ENCODE measurements around the gene SPG11.

The SPG11 gene

GRCh38 chr15:44580105-44580504 lies 83.4 kb downstream of the SPG11 start:
- POLR2A ChIA-PET, result no interaction called here

GRCh38 chr15:44574734-44575133 lies 88.7 kb downstream of the SPG11 start:
- POLR2A ChIA-PET, result no interaction called here
- TF ChIP-seq CTCF (IDR thresholded peaks at IDR 0.05; ENCODE audit: insufficient read depth, low read length, missing control alignments), result no peak
- CTCF ChIA-PET, result interaction anchor here (1.9 to 8.0 kb wide), 2 partner anchors 10 to 13 kb away, joined by 9 to 71 read pairs; no protein-coding TSS in a partner anchor

More at GRCh38 chr15:44580105-44580504, 83.4 kb downstream of the SPG11 start:
- CTCF ChIA-PET, result interaction anchor here (0.7 to 8.0 kb wide), 12 partner anchors 8 to 157 kb away, joined by 3 to 86 read pairs (median 14); partner anchors contain the start of gene TRIM69
- H3K4me3 ChIP-seq (ENCODE audit: low read depth, low read length), result no peak overlapping the region
- DNase-seq (ENCODE audit: low read depth, low spot score), result no peak
- no peak for TF ChIP-seq CTCF (IDR thresholded peaks at IDR 0.05; ENCODE audit: insufficient read depth, low read length, missing control alignments)

GRCh38 chr15:44573386-44573785 lies 90.1 kb downstream of the SPG11 start:
- TF ChIP-seq CTCF (IDR thresholded peaks at IDR 0.05; ENCODE audit: insufficient read depth, low read length, missing control alignments), result no peak
- CTCF ChIA-PET, result interaction anchor here (1.6 to 8.0 kb wide), 2 partner anchors 11 to 15 kb away, joined by 8 to 71 read pairs; no protein-coding TSS in a partner anchor
- POLR2A ChIA-PET, result no interaction called here
- H3K4me3 ChIP-seq (ENCODE audit: low read depth, low read length), result no peak overlapping the region
- no peak for DNase-seq (ENCODE audit: low read depth, low spot score)

More at GRCh38 chr15:44574734-44575133, 88.7 kb downstream of the SPG11 start:
- H3K4me3 ChIP-seq (ENCODE audit: low read depth, low read length), result no peak overlapping the region
- no peak for DNase-seq (ENCODE audit: low read depth, low spot score)

- POLR2A ChIA-PET, result no interaction called here
- H3K4me3 ChIP-seq (ENCODE audit: low read depth, low read length), result no peak overlapping the region
- CTCF ChIA-PET, result interaction anchor here (1.1 to 2.5 kb wide), 3 partner anchors 8 to 166 kb away, joined by 3 to 18 read pairs (median 5); partner anchors contain the start of gene TRIM69
- TF ChIP-seq CTCF (IDR thresholded peaks at IDR 0.05; ENCODE audit: insufficient read depth, low read length, missing control alignments), result no peak
- DNase-seq (ENCODE audit: low read depth, low spot score), result no peak
Measured at GRCh38 chr15:44570361-44570760, 93.1 kb downstream of the SPG11 start.

GRCh38 chr15:44569316-44569715 lies 94.1 kb downstream of the SPG11 start:
- H3K4me3 ChIP-seq (ENCODE audit: low read depth, low read length), result no peak overlapping the region
- TF ChIP-seq CTCF (IDR thresholded peaks at IDR 0.05; ENCODE audit: insufficient read depth, low read length, missing control alignments), result no peak
- ChIA-PET CTCF (interaction anchor here (1.0 to 2.5 kb wide), 2 partner anchors 10 to 19 kb away, joined by 4 to 18 read pairs; no protein-coding TSS in a partner anchor), POLR2A (interaction anchor here (1.1 kb wide), 1 partner anchor 24 kb away, joined by 3 read pairs; no protein-coding TSS in a partner anchor)
- DNase-seq (ENCODE audit: low read depth, low spot score), result no peak

- POLR2A ChIA-PET, result no interaction called here
- DNase-seq (ENCODE audit: low read depth, low spot score), result no peak
- no peak overlapping the region for H3K4me3 ChIP-seq (ENCODE audit: low read depth, low read length)
- no peak for TF ChIP-seq CTCF (IDR thresholded peaks at IDR 0.05; ENCODE audit: insufficient read depth, low read length, missing control alignments)
- CTCF ChIA-PET, result no interaction called here
Measured at GRCh38 chr15:44568338-44568737, 95.1 kb downstream of the SPG11 start.

All from AG04449 (cell line).